Globus pallidus (tissue), 1 donor: Measurements from ENCODE around the gene GNAQ.
"Not testable (repeated sequence)": the region's sequence is repeated elsewhere in the genome, so short reads cannot be mapped to it uniquely, and the experiment has no call there.

Experiments
- DNase-seq: peaks from one replicate; pipeline ENCODE4 v3.0.0-alpha.2; 2015; ENCODE audit warnings: low spot score

The GNAQ gene

DNA sequence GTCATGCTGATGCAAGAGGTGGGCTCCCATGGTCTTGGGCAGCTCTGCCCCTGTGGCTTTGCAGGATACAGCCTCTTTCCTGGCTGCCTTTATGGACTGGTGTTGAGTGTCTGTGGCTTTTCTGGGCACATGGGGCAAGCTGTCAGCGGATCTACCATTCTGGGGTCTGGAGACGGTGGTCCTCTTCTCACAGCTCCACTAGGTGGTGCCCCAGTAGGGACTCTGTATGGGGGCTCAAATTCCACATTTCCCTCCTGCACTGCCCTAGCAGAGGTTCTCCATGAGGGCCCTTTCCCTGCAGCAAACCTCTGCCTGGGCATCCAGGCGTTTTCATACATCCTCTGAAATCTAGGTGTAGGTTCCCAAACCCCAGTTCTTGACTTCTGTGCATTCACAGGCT is 340.9 kb downstream of the GNAQ start:
- DNase-seq: not testable (repeated sequence)

DNA sequence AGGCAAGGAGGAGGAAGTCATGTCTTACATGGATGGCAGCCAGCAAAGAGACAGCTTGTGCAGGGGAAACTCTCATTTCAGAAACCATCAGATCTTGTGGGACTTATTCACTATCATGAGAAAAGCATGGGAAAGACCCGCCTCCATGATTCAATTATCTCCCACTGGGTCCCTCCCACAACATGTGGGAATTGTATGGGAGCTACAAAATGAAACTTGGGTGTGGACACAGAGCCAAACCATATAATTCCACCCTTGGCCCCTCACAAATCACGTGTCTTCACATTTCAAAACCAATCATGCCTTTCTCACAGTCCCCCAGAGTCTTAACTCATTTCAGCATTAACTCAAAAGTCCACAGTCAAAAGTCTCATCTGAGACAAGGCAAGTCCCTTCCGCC is 341.5 kb downstream of the GNAQ start:
- DNase-seq: not testable (repeated sequence)

DNA sequence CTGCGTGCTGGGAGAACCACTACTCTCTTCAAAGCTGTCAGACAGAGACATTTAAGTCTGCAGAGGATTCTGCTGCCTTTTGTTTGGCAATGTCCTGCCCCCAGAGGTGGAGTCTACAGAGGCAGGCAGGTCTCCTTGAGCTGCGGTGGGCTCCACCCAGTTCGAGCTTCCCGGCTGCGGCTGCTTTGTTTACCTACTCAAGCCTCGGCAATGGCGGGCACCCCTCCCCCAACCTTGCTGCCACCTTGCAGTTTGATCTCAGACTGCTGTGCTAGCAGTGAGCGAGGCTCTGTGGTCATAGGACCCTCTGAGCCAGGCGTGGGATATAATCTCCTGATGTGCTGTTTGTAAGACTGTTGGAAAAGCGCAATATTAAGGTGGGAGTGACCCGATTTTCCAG is 343.9 kb downstream of the GNAQ start:
- not testable (repeated sequence) for DNase-seq

- DNase-seq: no peak
These were observed 351.0 kb downstream of the GNAQ start for GRCh38 chr9:77680581-77680980.

DNA sequence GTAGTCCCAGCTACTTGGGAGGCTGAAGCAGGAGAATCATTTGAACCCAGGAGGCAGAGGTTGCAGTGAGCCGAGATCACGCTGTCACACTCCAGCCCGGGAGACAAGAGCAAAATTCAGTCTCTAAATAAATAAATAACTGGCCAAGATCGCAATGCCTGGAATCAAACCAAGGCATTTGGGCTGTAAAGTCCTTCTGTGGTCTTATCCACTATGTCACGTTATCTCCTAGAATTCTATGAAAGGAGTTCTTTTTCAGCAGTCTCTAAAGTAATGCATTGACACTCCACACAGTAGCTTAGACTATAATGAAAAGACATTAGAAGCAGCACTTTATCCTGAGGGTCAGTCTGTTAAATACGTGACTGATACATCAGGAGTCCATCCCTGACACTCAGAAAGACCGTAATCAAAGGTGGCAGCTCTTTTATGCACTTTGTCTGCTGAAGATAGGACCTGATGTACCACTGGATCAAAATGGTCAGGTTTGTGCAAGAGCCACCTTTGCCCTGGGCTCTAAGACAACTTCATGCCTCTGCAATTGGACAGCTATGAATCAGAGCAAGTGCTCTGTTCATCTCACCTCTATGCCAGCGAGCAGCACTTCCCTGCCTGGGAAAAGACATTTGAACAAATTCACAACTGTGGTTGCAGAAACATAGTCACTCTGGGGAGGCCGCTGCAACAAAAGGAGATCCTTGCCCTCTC is 351.8 kb downstream of the GNAQ start:
- no peak for DNase-seq

GRCh38 chr9:77679088-77679487 is 352.5 kb downstream of the GNAQ start:
- DNase-seq: no peak

- no peak for DNase-seq
These were observed 353.6 kb downstream of the GNAQ start for GRCh38 chr9:77677957-77678535.

DNA sequence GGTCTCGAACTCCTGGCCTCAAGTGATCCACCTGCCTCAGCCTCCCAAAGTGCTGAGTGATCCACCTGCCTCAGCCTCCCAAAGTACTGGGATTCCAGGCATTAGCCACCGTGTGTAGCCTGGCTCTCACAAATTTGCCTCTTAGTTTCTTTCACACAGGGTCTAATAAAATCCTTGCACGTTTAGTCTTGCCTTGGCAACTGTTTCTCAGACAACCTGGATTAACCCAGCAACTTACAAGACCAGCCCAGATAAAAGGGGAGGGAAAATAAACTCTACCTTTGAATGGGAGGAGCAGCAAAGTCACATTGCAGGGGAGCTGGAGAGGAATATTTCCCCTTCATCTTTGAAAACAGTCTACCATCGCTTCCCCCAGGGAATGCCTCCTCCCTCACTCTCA is 354.2 kb downstream of the GNAQ start:
- DNase-seq: no peak

DNA sequence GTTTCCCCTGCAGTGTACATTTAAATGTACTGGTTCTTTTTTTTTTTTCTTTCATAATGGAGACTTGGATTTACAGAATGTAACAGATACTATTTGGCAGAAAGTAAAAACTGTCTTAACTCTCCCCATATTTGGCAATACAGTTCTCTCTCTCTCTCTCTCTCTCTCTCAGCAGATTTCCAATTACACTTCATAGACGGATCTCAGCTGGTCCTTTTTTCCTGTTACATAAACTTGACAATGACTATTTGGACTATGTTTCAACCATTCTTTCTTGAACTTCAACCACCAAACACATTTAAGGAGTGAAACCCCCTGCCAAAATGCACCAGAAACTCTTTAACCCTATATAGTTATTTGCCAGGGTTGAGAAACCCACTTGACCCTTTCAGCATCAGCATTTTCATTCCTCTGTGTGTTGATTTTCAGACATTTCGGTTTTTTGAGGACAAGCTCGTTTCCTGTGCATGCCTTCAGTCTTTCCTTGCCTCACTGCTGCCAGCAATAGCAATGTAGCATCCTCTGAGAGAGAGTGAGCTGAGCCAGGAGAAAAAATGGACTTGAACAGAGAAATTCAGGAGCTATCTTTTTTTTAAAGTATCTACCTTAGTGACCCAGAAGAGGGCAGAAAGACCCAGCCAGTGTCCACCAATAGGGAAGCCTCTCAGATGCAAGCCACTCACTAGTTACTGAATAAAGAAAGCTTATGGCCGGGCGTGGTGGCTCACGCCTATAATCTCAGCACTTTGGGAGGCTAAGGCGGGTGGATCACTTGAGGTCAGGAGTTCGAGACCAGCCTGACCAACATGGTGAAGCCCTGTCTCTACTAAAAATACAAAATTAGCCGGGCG is 357.4 kb downstream of the GNAQ start:
- no peak for DNase-seq

DNA sequence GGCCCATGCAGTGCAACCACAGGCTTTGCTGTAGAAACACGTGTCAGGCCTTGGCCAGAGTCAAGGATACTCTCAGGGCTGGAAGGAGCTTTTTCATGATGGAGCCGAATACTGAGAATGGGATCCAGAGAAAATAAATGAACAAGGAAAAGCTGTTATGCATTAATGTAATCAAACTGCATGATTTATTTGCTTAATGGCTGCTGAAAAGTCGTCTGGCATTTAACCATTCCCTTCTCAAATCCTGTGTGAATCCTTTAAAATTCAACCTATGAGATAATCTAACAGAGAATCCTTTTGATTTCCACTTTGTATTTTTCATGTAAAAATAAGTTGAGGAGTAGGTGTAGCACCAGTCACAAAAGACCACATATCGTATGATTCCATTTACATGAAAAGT is 359.4 kb downstream of the GNAQ start:
- DNase-seq: no peak

DNA sequence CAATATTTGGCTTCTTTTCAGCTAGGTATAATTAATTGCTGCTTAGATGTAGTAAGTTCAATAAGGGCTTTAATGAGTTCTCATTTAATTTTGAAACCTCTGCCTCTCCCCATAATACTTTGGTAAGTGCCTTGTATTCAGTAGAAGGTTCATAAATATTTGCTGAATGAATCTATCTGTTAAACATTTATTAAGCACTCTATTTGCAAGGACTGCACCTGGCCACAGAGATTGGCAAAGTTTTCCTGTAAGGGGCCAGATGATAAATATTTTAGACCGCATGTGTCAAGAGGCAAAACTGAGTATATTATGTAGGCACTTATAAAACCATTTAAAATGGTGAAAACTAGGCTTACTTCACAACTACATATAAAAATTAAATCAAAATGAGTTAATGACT is 364.5 kb downstream of the GNAQ start:
- no peak for DNase-seq
